Aorta (tissue), 5 donors: Measurements from ENCODE around the gene ZNF543. TPM values are rescaled to one million over a fixed set of nuclear protein-coding genes. Genes with fewer than 3 reads are reported as not detected.

ENCODE experiments used
- ATAC-seq: fragments of 200-7000 bp; cut with Tn5 transposase; one replicate; pipeline ENCODE4 v1.9.1; 2022; ENCODE audit warnings: moderate library complexity; ENCODE audit not compliant: low FRiP score
- DNase-seq, 2 donors: peaks; one replicate each; pipeline ENCODE4 v3.0.0-alpha.2; 2020
- H3K27ac ChIP-seq, 2 donors: one replicate each; pipeline ENCODE4 v1.5.1; 2013; ENCODE audit warnings: low read length in 2 of 2, mild to moderate bottlenecking in 2 of 2, moderate library complexity in 2 of 2, control low read depth in 1 of 2, inconsistent platforms in 1 of 2, low read depth in 1 of 2
- H3K27me3 ChIP-seq, 2 donors: one replicate each; pipeline ENCODE4 v1.6.1; 2013; ENCODE audit warnings: control low read depth in 1 of 2, low read length in 1 of 2, mild to moderate bottlenecking in 1 of 2, moderate library complexity in 1 of 2; ENCODE audit not compliant: insufficient read depth in 2 of 2, control insufficient read depth in 1 of 2
- H3K36me3 ChIP-seq, 2 donors: one replicate each; pipeline ENCODE4 v1.6.1; 2013; ENCODE audit warnings: control low read depth in 1 of 2, low read length in 1 of 2, mild to moderate bottlenecking in 1 of 2; ENCODE audit not compliant: insufficient read depth in 2 of 2, control insufficient read depth in 1 of 2
- H3K4me1 ChIP-seq, 2 donors: one replicate each; pipeline ENCODE4 v1.6.1; 2013; ENCODE audit warnings: low read length in 2 of 2, control low read depth in 1 of 2, mild to moderate bottlenecking in 1 of 2, moderate library complexity in 1 of 2; ENCODE audit not compliant: insufficient read depth in 2 of 2, control insufficient read depth in 1 of 2
- H3K4me3 ChIP-seq, 2 donors: one replicate each; pipeline ENCODE4 v1.5.1; 2013; ENCODE audit warnings: low read length in 2 of 2, control low read depth in 1 of 2, mild to moderate bottlenecking in 1 of 2
- H3K9me3 ChIP-seq: one replicate; pipeline ENCODE4 v1.6.1; 2013; ENCODE audit warnings: mild to moderate bottlenecking, low read length; ENCODE audit not compliant: control insufficient read depth
- WGBS, 2 donors: extraction: QIAGEN DNeasy Blood & Tissue Kit; methylation state at CpG; one replicate each; pipeline ENCODE4 v1.1.7; 2013; 5-methylcytosine and 5-hydroxymethylcytosine counted together
- intact Hi-C, 2 donors: fragments of 100-400 bp; cut with DNase I; formaldehyde crosslinking; loops; one replicate each; pipeline versions ENCODE4 v1.14.2 to v1.15.0; 2022
- polyA plus RNA-seq, 2 donors: library from polyadenylated mRNA; stranded (reverse); fragments of 200-250 nt; gene quantifications; one replicate each; pipeline ENCODE4 v1.2.3, GENCODE V29; 2013
- total RNA-seq, 2 donors: library from RNA; stranded (reverse); fragmentation: NEBNext Ultra II Directional; extraction: Animal tissue kit (Norgen Biotek cat#: 25700); gene quantifications; one replicate each; pipeline ENCODE4 v1.2.1, GENCODE V29; 2021
- donor health status: healthy with polysubstance abuse.
- donor health status: Bipolar disorder and iron deficiency.
- donor health status: DM: no; HTN: no; CAD: no.
- donor health status: DM: no; HTN: no; CAD: no.
- donor health status: DM: yes; HTN: yes; CAD: no.

ZNF543 gene
- total and polyA plus RNA-seq, 4 donors = 0.38 to 8.9 (median 5.0) TPM

DNA sequence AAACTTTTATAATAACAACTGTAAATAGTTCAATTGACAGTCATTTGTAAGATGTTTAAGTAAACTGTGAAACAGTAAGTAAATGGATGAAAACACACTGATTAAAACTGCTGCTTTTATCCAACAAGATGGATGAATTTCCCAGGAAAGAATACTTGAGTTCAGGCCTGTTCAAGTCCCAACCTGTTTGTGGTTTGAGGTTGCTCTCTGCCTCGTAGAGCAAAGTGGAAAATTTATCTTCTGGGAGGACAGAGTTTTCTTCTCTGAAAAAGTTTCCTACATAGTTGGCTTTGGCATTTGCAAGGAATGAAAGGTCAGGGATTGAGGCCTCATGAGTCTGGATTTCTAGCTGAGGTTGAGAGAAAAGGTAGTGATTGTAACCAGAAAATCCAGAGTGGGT is 15.2 kb upstream of the ZNF543 start:
- DNase-seq (no peak), ATAC-seq (no peak)
- H3K27me3 ChIP-seq = no peaks in the 10 kb centered on the region
- WGBS, 2 donors = 0 to 25% methylated on average over 1 of the region's 1 CpG
- H3K27ac ChIP-seq = no peak overlapping the region
- intact Hi-C loops = no loop called here
- H3K9me3 ChIP-seq = peaks cover 5% of the 10 kb centered on the region
- H3K36me3 ChIP-seq = peaks cover 0 to 6% of the 10 kb centered on the region in 2 donors
- H3K4me3 ChIP-seq = no peak overlapping the region
- H3K4me1 ChIP-seq = no peaks in the 10 kb centered on the region

GRCh38 chr19:57308514-57308913 is 11.8 kb upstream of the ZNF543 start:
- Histone ChIP-seq H3K36me3 (no peaks in the 10 kb centered on the region), H3K4me1 (no peaks in the 10 kb centered on the region), H3K27me3 (no peaks in the 10 kb centered on the region), H3K27ac (no peak overlapping the region), H3K4me3 (no peak overlapping the region), H3K9me3 (no peaks in the 10 kb centered on the region)
- no peak for ATAC-seq
- intact Hi-C loops = no loop called here
- no peak for DNase-seq

GRCh38 chr19:57310792-57311191 is 9.5 kb upstream of the ZNF543 start:
- Histone ChIP-seq H3K4me1 (no peaks in the 10 kb centered on the region), H3K27me3 (no peaks in the 10 kb centered on the region), H3K36me3 (no peaks in the 10 kb centered on the region), H3K27ac (no peak overlapping the region), H3K9me3 (no peaks in the 10 kb centered on the region), H3K4me3 (no peak overlapping the region)
- 82 to 85% methylated on average over 2 of the region's 2 CpGs for WGBS, 2 donors
- no peak for DNase-seq
- intact Hi-C loops = no loop called here
- ATAC-seq = no peak

- Histone ChIP-seq H3K4me1 (no peaks in the 10 kb centered on the region), H3K9me3 (no peaks in the 10 kb centered on the region), H3K27me3 (no peaks in the 10 kb centered on the region), H3K36me3 (no peaks in the 10 kb centered on the region), H3K27ac (no peak overlapping the region), H3K4me3 (no peak overlapping the region)
- 66 to 72% methylated on average over 4 of the region's 4 CpGs for WGBS, 2 donors
- no peak for ATAC-seq
- intact Hi-C loops = no loop called here
- no peak for DNase-seq
Measured at GRCh38 chr19:57314146-57314545, 6.1 kb upstream of the ZNF543 start.

DNA sequence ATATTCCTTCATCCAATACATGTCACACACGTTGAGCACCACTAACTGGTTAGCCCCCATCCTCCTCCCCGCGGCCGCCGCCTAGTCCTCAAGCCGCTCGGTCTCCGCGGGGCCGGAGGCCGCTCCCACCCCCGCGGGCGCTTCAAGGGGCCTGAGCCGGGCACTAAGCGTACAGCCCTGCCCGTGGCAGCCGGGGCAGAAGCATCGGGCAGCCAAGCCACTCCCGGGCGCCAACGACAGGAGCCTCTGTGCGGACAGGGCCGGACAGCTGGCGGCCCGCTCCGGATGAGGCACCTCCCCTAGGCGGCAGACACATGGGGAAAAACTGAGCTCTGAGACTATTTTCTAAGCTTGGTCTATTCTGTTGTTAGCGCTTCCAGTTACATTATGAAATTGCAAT is 2.8 kb upstream of the ZNF543 start:
- H3K27me3 ChIP-seq = no peaks in the 10 kb centered on the region
- peaks cover 2% of the 10 kb centered on the region for H3K9me3 ChIP-seq
- H3K27ac ChIP-seq = no peak overlapping the region
- 10 to 13% methylated on average over 29 of the region's 29 CpGs for WGBS, 2 donors
- intact Hi-C loops = no loop called here
- DNase-seq (no peak), ATAC-seq (no peak)
- H3K4me3 ChIP-seq = no peak overlapping the region
- no peaks in the 10 kb centered on the region for H3K36me3 ChIP-seq
- no peaks in the 10 kb centered on the region for H3K4me1 ChIP-seq

DNA sequence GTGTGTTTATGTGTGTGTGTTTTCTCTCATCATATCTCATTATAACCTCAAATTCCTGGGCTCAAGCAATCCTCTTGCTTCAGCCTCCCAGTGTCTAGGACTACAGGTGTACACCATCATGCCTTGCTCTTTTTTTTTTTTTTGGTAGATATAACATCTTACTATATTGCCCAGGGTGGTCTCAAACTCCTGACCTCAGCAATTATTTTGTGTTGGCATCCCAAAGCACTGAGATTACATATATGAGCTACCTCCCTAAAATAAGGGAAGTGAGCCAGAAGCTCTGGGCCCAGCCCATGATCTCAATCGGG is 448 bp upstream of the ZNF543 start:
- 0 to 2% methylated on average over 1 of the region's 1 CpG for WGBS, 2 donors
- H3K4me1 ChIP-seq = no peaks in the 10 kb centered on the region
- no peaks in the 10 kb centered on the region for H3K27me3 ChIP-seq
- DNase-seq (no peak), ATAC-seq (no peak)
- peaks cover under 1 to 7% of the 10 kb centered on the region in 2 donors for H3K36me3 ChIP-seq
- peak overlapping the region in 1 of 2 donors; percentile 66 for H3K27ac ChIP-seq
- peak overlapping the region; percentile 49 to 69 for H3K4me3 ChIP-seq
- H3K9me3 ChIP-seq = peaks cover 6% of the 10 kb centered on the region
- intact Hi-C loops = loop anchor here in 1 of 2 donors (5.0 kb wide), 1 partner anchor 38 kb away; the partner anchor contains the start of gene ZNF460

DNA sequence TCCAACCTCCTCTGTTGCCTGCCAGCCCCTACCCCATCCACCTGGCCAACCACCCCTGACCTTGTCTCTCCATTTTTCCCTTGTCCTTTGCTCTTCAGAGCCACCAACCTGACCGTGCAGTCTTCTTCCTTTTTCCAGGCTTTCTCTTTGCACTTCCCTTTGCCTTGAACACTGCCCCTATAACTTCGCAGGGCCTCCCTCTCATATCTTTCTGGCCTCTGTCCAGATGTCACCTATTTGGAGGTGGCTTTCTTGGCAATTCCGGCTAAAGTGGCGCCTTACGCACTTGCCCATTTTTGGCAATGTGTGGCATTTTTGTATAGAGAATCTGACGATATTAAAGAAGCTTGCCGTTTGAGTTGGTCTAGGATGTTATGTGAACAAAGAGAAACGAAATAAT is 844 bp downstream of the ZNF543 start:
- intact Hi-C loops = loop anchor here in 1 of 2 donors (5.0 kb wide), 1 partner anchor 39 kb away; the partner anchor contains the start of gene ZNF460
- Histone ChIP-seq H3K4me1 (no peaks in the 10 kb centered on the region), H3K27ac (no peak overlapping the region), H3K4me3 (peak overlapping the region; percentile 57 to 69), H3K27me3 (no peaks in the 10 kb centered on the region), H3K9me3 (peaks cover 10% of the 10 kb centered on the region), H3K36me3 (peaks cover 5 to 14% of the 10 kb centered on the region in 2 donors)
- 26 to 34% methylated on average over 8 of the region's 8 CpGs for WGBS, 2 donors
- DNase-seq = no peak
- ATAC-seq = no peak

DNA sequence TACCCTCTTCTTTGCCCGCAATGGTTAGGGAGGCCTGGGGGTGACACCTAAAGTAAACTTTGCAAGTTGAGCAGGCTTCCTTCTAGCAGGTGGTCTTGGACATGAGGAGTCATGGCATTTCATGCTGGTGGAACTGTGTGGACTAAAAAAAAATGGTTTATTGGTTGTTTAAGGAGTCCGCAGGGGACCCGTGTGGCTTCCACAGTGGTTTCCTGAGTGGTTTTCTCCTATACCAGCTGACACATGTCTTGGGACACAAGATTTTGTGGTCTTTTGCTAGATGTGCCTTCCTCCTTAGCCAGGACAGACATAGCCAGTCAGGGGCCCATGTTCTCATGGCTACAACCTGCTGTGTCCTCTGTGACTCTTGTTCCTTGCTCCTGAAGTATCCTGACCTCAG is 1.5 kb downstream of the ZNF543 start:
- no peaks in the 10 kb centered on the region for H3K4me1 ChIP-seq
- no peak overlapping the region for H3K4me3 ChIP-seq
- intact Hi-C loops = loop anchor here in 1 of 2 donors (5.0 kb wide), 1 partner anchor 39 kb away; the partner anchor contains the start of gene ZNF460
- no peaks in the 10 kb centered on the region for H3K27me3 ChIP-seq
- H3K27ac ChIP-seq = no peak overlapping the region
- peaks cover 10 to 17% of the 10 kb centered on the region in 2 donors for H3K36me3 ChIP-seq
- ATAC-seq (no peak), DNase-seq (no peak)
- peaks cover 13% of the 10 kb centered on the region for H3K9me3 ChIP-seq
- WGBS, 2 donors = 80 to 82% methylated on average over 3 of the region's 3 CpGs

GRCh38 chr19:57324992-57325391 is 4.7 kb downstream of the ZNF543 start:
- intact Hi-C loops = loop anchor here in 1 of 2 donors (5.0 kb wide), 1 partner anchor 43 kb away; the partner anchor contains the start of gene ZNF460
- no peak for DNase-seq
- no peak for ATAC-seq
- Histone ChIP-seq H3K27me3 (no peaks in the 10 kb centered on the region), H3K27ac (no peak overlapping the region), H3K9me3 (peaks cover 29% of the 10 kb centered on the region), H3K36me3 (peaks cover 23 to 29% of the 10 kb centered on the region in 2 donors), H3K4me1 (no peaks in the 10 kb centered on the region), H3K4me3 (no peak overlapping the region)
